HEK293 (cell line): Measurements from ENCODE around the gene IARS2.

Source experiments
- CTCF ChIA-PET: fragments of 350-600 bp; formaldehyde crosslinking; extraction: SDS; loops from one replicate; lab custom pipeline; 2021; ENCODE audit warnings: antibody characterized with exemption; lab: Yijun Ruan, JAX
- POLR2A ChIA-PET: fragments of 300-600 bp; formaldehyde crosslinking; extraction: SDS; loops from one replicate; lab custom pipeline; 2020; ENCODE audit warnings: antibody characterized with exemption, inconsistent platforms; lab: Yijun Ruan, JAX
- H3K27ac ChIP-seq: fragments of 200-500 bp; sonication (Bioruptor generic); 2 replicates; pipeline ENCODE4 v1.5.1; 2014; ENCODE audit warnings: low read depth, low read length, control low read depth, inconsistent platforms; ENCODE audit errors: extremely low read depth
- H3K36me3 ChIP-seq, 2 experiments: fragments of 200-500 bp in 1 of 2; sonication (Bioruptor generic) in 1 of 2; 1 replicate in 1 of 2; 2 replicates in 1 of 2; pipeline ENCODE4 v1.5.1; 2014 to 2017; ENCODE audit warnings: inconsistent platforms in 2 of 2, low read length in 2 of 2; ENCODE audit not compliant: control insufficient read depth in 2 of 2, insufficient read depth in 1 of 2
- H3K4me1 ChIP-seq: fragments of 200-500 bp; sonication (Bioruptor generic); 2 replicates; pipeline ENCODE4 v1.5.1; 2014; ENCODE audit warnings: mild to moderate bottlenecking, low read length, inconsistent platforms; ENCODE audit not compliant: control insufficient read depth, insufficient read depth
- H3K4me3 ChIP-seq: 2 replicates; pipeline ENCODE4 v1.5.1; 2011; ENCODE audit warnings: low read depth, mild to moderate bottlenecking, control low read depth, low read length, moderate library complexity
- H3K9me3 ChIP-seq: fragments of 200-500 bp; sonication (Bioruptor generic); 2 replicates; pipeline ENCODE4 v1.5.1; 2014; ENCODE audit warnings: low read depth, low read length, inconsistent platforms; ENCODE audit not compliant: control insufficient read depth, insufficient read depth
- MZF1 ChIP-seq: fragments of 450-650 bp; formaldehyde crosslinking; IDR thresholded peaks from 2 replicates; pipeline ENCODE4 v1.5.1; 2017; ENCODE audit warnings: missing biosample characterization, missing genetic modification characterization, borderline replicate concordance
- ZBTB10 ChIP-seq: fragments of 450-650 bp; formaldehyde crosslinking; IDR thresholded peaks from 2 replicates; pipeline ENCODE4 v1.5.1; 2016; ENCODE audit warnings: missing biosample characterization, missing genetic modification characterization
- ZBTB44 ChIP-seq: fragments of 450-650 bp; IDR thresholded peaks from 2 replicates; pipeline ENCODE4 v1.5.1; 2018; ENCODE audit warnings: missing biosample characterization, mild to moderate bottlenecking, missing genetic modification characterization
- ZFP37 ChIP-seq: fragments of 450-650 bp; formaldehyde crosslinking; IDR thresholded peaks from 2 replicates; pipeline ENCODE4 v1.5.1; 2016; ENCODE audit warnings: missing biosample characterization, missing genetic modification characterization
- ZNF138 ChIP-seq: fragments of 450-650 bp; formaldehyde crosslinking; IDR thresholded peaks from 2 replicates; pipeline ENCODE4 v1.5.1; 2016; ENCODE audit warnings: missing biosample characterization, missing genetic modification characterization, borderline replicate concordance
- ZNF248 ChIP-seq: fragments of 450-650 bp; formaldehyde crosslinking; IDR thresholded peaks from 2 replicates; pipeline ENCODE4 v1.5.1; 2017; ENCODE audit warnings: missing biosample characterization, missing genetic modification characterization
- ZNF521 ChIP-seq: fragments of 450-650 bp; formaldehyde crosslinking; IDR thresholded peaks from 2 replicates; pipeline ENCODE4 v1.5.1; 2017; ENCODE audit warnings: missing biosample characterization, mild to moderate bottlenecking, missing genetic modification characterization
- ZNF555 ChIP-seq: fragments of 450-650 bp; formaldehyde crosslinking; conservative IDR thresholded peaks from 2 replicates; pipeline ENCODE4 v1.5.1; 2017; ENCODE audit warnings: missing biosample characterization, mild to moderate bottlenecking, missing genetic modification characterization, inconsistent platforms
- ZNF624 ChIP-seq: fragments of 450-650 bp; formaldehyde crosslinking; IDR thresholded peaks from 2 replicates; pipeline ENCODE4 v1.5.1; 2017; ENCODE audit warnings: missing biosample characterization, missing genetic modification characterization
- ZNF654 ChIP-seq: fragments of 450-650 bp; formaldehyde crosslinking; IDR thresholded peaks from 2 replicates; pipeline ENCODE4 v1.5.1; 2016; ENCODE audit warnings: low read depth, missing biosample characterization, missing genetic modification characterization
- ZNF670 ChIP-seq: fragments of 450-650 bp; formaldehyde crosslinking; IDR thresholded peaks from 2 replicates; pipeline ENCODE4 v1.5.1; 2016; ENCODE audit warnings: missing biosample characterization, missing genetic modification characterization, low read depth
- ZNF701 ChIP-seq: fragments of 450-650 bp; formaldehyde crosslinking; IDR thresholded peaks from 2 replicates; pipeline ENCODE4 v1.5.1; 2016; ENCODE audit warnings: missing biosample characterization, missing genetic modification characterization
- TF ChIP-seq, protein P1 (sequence below): fragments of 450-650 bp; formaldehyde crosslinking; conservative IDR thresholded peaks from 2 replicates; pipeline ENCODE4 v1.5.1; 2016; ENCODE audit warnings: low read depth, missing biosample characterization, missing genetic modification characterization

IARS2 gene

GRCh38 chr1:220189750-220190347 lies 95.9 kb downstream of the IARS2 start:
- no peaks in the 10 kb centered on the region for H3K4me1 ChIP-seq
- no peak overlapping the region for H3K27ac ChIP-seq
- TF ChIP-seq ZNF555 (tag by site-specific recombination): no peak
- peak; percentile 49 for TF ChIP-seq ZNF654 (tag by site-specific recombination)
- H3K4me3 ChIP-seq: no peak overlapping the region
- ChIA-PET CTCF (interaction anchor here (0.6 to 4.0 kb wide), 27 partner anchors 9 to 1198 kb away, joined by 3 to 22 read pairs (median 4); no protein-coding TSS in a partner anchor), POLR2A (no interaction called here)
- peaks cover 34 to 70% of the 10 kb centered on the region in 2 experiments for H3K36me3 ChIP-seq
- H3K9me3 ChIP-seq: no peaks in the 10 kb centered on the region

DNA sequence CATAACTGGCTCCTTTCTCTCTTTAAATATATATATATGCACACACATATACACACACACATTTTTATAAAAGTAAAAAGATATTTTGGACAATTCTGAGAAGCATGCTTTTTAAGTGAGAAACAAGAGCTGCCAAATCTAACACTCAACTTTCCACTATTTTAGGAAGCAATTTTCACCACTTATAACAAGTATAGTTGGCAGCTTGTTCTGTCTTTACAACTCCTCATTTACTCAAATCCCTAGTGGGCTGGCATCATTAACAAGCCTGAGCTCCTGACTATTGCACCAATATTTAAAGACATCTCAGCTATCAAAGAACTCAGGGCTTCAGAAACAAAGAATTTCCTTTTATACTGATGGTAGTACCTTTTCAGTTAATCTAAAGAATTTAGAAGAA lies 101.8 kb downstream of the IARS2 start:
- Histone ChIP-seq H3K27ac (no peak overlapping the region), H3K4me3 (no peak overlapping the region), H3K36me3 (peaks cover 24 to 66% of the 10 kb centered on the region in 2 experiments), H3K9me3 (no peaks in the 10 kb centered on the region), H3K4me1 (no peaks in the 10 kb centered on the region)
- no peak for TF ChIP-seq ZNF624
- TF ChIP-seq ZNF701 (tag by site-specific recombination): no peak
- TF ChIP-seq, protein P1, sequence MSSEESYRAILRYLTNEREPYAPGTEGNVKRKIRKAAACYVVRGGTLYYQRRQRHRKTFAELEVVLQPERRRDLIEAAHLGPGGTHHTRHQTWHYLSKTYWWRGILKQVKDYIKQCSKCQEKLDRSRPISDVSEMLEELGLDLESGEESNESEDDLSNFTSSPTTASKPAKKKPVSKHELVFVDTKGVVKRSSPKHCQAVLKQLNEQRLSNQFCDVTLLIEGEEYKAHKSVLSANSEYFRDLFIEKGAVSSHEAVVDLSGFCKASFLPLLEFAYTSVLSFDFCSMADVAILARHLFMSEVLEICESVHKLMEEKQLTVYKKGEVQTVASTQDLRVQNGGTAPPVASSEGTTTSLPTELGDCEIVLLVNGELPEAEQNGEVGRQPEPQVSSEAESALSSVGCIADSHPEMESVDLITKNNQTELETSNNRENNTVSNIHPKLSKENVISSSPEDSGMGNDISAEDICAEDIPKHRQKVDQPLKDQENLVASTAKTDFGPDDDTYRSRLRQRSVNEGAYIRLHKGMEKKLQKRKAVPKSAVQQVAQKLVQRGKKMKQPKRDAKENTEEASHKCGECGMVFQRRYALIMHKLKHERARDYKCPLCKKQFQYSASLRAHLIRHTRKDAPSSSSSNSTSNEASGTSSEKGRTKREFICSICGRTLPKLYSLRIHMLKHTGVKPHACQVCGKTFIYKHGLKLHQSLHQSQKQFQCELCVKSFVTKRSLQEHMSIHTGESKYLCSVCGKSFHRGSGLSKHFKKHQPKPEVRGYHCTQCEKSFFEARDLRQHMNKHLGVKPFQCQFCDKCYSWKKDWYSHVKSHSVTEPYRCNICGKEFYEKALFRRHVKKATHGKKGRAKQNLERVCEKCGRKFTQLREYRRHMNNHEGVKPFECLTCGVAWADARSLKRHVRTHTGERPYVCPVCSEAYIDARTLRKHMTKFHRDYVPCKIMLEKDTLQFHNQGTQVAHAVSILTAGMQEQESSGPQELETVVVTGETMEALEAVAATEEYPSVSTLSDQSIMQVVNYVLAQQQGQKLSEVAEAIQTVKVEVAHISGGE (tag by site-specific recombination): no peak
- TF ChIP-seq MZF1 (tag by site-specific recombination): no peak
- TF ChIP-seq ZNF670 (tag by site-specific recombination): no peak
- TF ChIP-seq ZNF248: no peak
- TF ChIP-seq ZNF138 (tag by site-specific recombination): no peak
- no peak for TF ChIP-seq ZFP37 (tag by site-specific recombination)
- TF ChIP-seq ZNF521 (tag by site-specific recombination): no peak
- no peak for TF ChIP-seq ZBTB44 (tag by site-specific recombination)
- TF ChIP-seq ZBTB10 (tag by site-specific recombination): no peak
- ChIA-PET CTCF (interaction anchor here (0.6 to 1.5 kb wide), 4 partner anchors 10 to 313 kb away, joined by 3 to 6 read pairs (median 4); no protein-coding TSS in a partner anchor), POLR2A (no interaction called here)
